ENCODE data around the gene MTCL1. TPM values are rescaled to one million over a fixed set of nuclear protein-coding genes. Genes with fewer than 3 reads are reported as not detected.

Gene MTCL1
- total and polyA plus RNA-seq, 9 of the 15 experiments (the other 6 are each of a cell fraction or from before 2014, with no cell fraction given) = 0.21 to 7.4 (median 3.7) TPM

- TF ChIP-seq SNAPC5 (CRISPR knock-in tag; IDR thresholded peaks at IDR 0.05) (no peak), THRA (IDR thresholded peaks at IDR 0.05) (no peak), ZSCAN32 (CRISPR knock-in tag; IDR thresholded peaks at IDR 0.05) (no peak), FIP1L1 (IDR thresholded peaks at IDR 0.05; ENCODE audit: low read depth, low read length, poor library complexity, severe bottlenecking) (no peak), ATF3 (IDR thresholded peaks at IDR 0.05) (peak; percentile 91), ATF3 (CRISPR knock-in tag; conservative IDR thresholded peaks at IDR 0.05) (no peak), TSC22D4 (tag; IDR thresholded peaks at IDR 0.05) (no peak), BACH1 (tag; IDR thresholded peaks at IDR 0.05) (0 out of 2 replicates have a peak, but pooled peaks have one; percentile 26), EP300 (IDR thresholded peaks at IDR 0.05; ENCODE audit: low read length) (peak; percentile 30; the same call in 1 of the 2 replicates), ZNF766 (CRISPR knock-in tag; conservative IDR thresholded peaks at IDR 0.05) (0 out of 2 replicates have a peak, but pooled peaks have one; percentile 20), ESRRB (CRISPR knock-in tag; IDR thresholded peaks at IDR 0.05; ENCODE audit: borderline replicate concordance) (no peak), ETV6 (IDR thresholded peaks at IDR 0.05; ENCODE audit: borderline replicate concordance in 1 of 2, low read depth in 2 of 2, low read length in 1 of 2) (no peak), ETV6 (CRISPR knock-in tag; IDR thresholded peaks at IDR 0.05; ENCODE audit: borderline replicate concordance) (no peak), SPI1 (IDR thresholded peaks at IDR 0.05; ENCODE audit: borderline replicate concordance, low read depth, low read length) (peak; percentile 45; the same call in 1 of the 2 replicates), FOXK2 (conservative IDR thresholded peaks at IDR 0.05 in 1 of 2, IDR thresholded peaks at IDR 0.05 in 1 of 2; ENCODE audit: low read depth in 2 of 2) (no peak; a peak in 1 of 4 replicates), NR0B1 (IDR thresholded peaks at IDR 0.05; ENCODE audit: partially characterized antibody) (no peak), TEAD4 (IDR thresholded peaks at IDR 0.05; ENCODE audit: low read length) (peak; percentile 21; the same call in 1 of the 2 replicates), TEAD4 (CRISPR knock-in tag; IDR thresholded peaks at IDR 0.05; ENCODE audit: borderline replicate concordance) (no peak), POLR2AphosphoS2 (IDR thresholded peaks at IDR 0.05; ENCODE audit: low read length) (no peak), IFI16 (CRISPR knock-in tag; IDR thresholded peaks at IDR 0.05) (no peak), SUPT5H (IDR thresholded peaks at IDR 0.05) (no peak), BDP1 (IDR thresholded peaks at IDR 0.05; ENCODE audit: insufficient read depth, insufficient read length) (no peak), FOS (IDR thresholded peaks at IDR 0.05; ENCODE audit: extremely low read depth, insufficient read length) (no peak), BRCA1 (IDR thresholded peaks at IDR 0.05) (no peak), BRCA1 (CRISPR knock-in tag; IDR thresholded peaks at IDR 0.05) (no peak), SMARCA5 (IDR thresholded peaks at IDR 0.05) (no peak), CBX5 (IDR thresholded peaks at IDR 0.05; ENCODE audit: borderline replicate concordance, low read depth) (no peak), TRIM24 (IDR thresholded peaks at IDR 0.05) (peak in 1 of 2 experiments; percentile 67; a peak in 1 of 4 replicates), TCF7L2 (IDR thresholded peaks at IDR 0.05; ENCODE audit: low read depth, low read length) (no peak)
These were observed 153.6 kb downstream of the MTCL1 start (continued) for GRCh38 chr18:8858888-8859511.

Measured in K562 (cell line).